Measurements from ENCODE around the gene JUP.
"Not testable (repeated sequence)": the region's sequence is repeated elsewhere in the genome, so short reads cannot be mapped to it uniquely, and the experiment has no call there.

Gene JUP

GRCh38 chr17:41781404-41782110, 5.0 kb downstream of the JUP start:
- DNase-seq (ENCODE audit: low spot score) = no peak

GRCh38 chr17:41779954-41780353, 6.6 kb downstream of the JUP start:
- no peak for DNase-seq (ENCODE audit: low spot score)

- DNase-seq (ENCODE audit: low spot score) = no peak
Observed at GRCh38 chr17:41777574-41778188, 8.8 kb downstream of the JUP start.

GRCh38 chr17:41777157-41777573, 9.3 kb downstream of the JUP start:
- DNase-seq (ENCODE audit: low spot score) = no peak

GRCh38 chr17:41776262-41776900, 10.1 kb downstream of the JUP start:
- not testable (repeated sequence) for DNase-seq (ENCODE audit: low spot score)

- no peak for DNase-seq (ENCODE audit: low spot score)
Observed at GRCh38 chr17:41775394-41776226, 10.9 kb downstream of the JUP start.

- no peak for DNase-seq (ENCODE audit: low spot score)
Observed at GRCh38 chr17:41773731-41774193, 12.7 kb downstream of the JUP start.

- no peak for DNase-seq (ENCODE audit: low spot score)
Observed at GRCh38 chr17:41773190-41773588, 13.3 kb downstream of the JUP start.

GRCh38 chr17:41772586-41773189, 13.8 kb downstream of the JUP start:
- DNase-seq (ENCODE audit: low spot score) = no peak

- no peak for DNase-seq (ENCODE audit: low spot score)
Observed at GRCh38 chr17:41772218-41772585, 14.3 kb downstream of the JUP start.

GRCh38 chr17:41771389-41772206, 14.9 kb downstream of the JUP start:
- no peak for DNase-seq (ENCODE audit: low spot score)

GRCh38 chr17:41769985-41770384, 16.5 kb downstream of the JUP start:
- no peak for DNase-seq (ENCODE audit: low spot score)

GRCh38 chr17:41769346-41769862, 17.1 kb downstream of the JUP start:
- DNase-seq (ENCODE audit: low spot score) = no peak

- DNase-seq (ENCODE audit: low spot score) = no peak
Observed at GRCh38 chr17:41768682-41769288, 17.7 kb downstream of the JUP start.

- no peak for DNase-seq (ENCODE audit: low spot score)
Observed at GRCh38 chr17:41767324-41768042, 19.0 kb downstream of the JUP start.

- DNase-seq (ENCODE audit: low spot score) = no peak
Observed at GRCh38 chr17:41766135-41766534, 20.4 kb downstream of the JUP start.

GRCh38 chr17:41763327-41763726, 23.2 kb downstream of the JUP start:
- no peak for DNase-seq (ENCODE audit: low spot score)

GRCh38 chr17:41762841-41763240, 23.7 kb downstream of the JUP start:
- DNase-seq (ENCODE audit: low spot score) = no peak

GRCh38 chr17:41762391-41762790, 24.1 kb downstream of the JUP start:
- no peak for DNase-seq (ENCODE audit: low spot score)

- DNase-seq (ENCODE audit: low spot score) = no peak
Observed at GRCh38 chr17:41760878-41761277, 25.6 kb downstream of the JUP start.
